ENCODE data around the gene SAPCD2.
"Not testable (repeated sequence)": the region's sequence is repeated elsewhere in the genome, so short reads cannot be mapped to it uniquely, and the experiment has no call there.

SAPCD2 gene, protein sequence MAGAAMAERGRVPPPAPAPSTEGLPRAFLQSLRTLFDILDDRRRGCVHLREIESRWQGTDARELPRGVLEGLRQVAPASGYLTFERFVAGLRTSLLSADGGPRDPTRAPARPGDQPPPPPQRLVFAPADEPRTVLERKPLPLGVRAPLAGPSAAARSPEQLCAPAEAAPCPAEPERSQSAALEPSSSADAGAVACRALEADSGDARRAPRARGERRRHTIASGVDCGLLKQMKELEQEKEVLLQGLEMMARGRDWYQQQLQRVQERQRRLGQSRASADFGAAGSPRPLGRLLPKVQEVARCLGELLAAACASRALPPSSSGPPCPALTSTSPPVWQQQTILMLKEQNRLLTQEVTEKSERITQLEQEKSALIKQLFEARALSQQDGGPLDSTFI

DNA sequence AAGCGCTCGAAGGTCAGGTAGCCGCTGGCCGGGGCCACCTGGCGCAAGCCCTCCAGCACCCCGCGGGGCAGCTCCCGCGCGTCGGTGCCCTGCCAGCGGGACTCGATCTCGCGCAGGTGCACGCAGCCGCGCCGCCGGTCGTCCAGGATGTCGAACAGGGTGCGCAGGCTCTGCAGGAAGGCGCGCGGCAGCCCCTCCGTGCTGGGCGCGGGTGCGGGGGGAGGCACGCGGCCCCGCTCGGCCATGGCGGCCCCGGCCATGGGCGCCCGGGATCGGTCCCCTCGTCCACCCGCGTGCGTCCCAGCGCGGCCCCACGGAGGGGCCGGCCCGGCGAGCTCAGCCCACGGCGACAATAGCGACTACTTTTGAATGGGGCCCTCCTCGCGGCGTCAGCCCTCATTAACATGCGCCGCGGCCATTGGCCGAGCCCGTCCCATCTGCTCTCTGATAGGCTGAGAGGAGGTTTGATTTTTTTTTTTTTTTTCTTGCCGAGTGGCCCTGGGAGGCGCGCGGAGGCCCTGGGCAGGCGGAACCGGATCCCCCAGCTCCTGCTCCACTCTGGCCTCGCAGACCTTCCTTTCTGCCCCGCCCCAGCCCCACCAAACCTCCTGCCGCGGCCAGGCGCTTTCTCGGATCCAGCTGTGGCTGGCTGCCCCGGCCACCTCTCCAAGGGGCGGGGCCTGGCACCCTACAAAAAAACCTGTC lies at the start of gene SAPCD2:
Gene SAPCD2 (minus strand): TSS at position 357 of the 705 bp plus-strand sequence. CDS start 97 bp downstream, at position 260.
- H3K4me3 ChIP-seq: peak within 1 kb of the TSS; percentile 70
- TF ChIP-seq, protein P1, sequence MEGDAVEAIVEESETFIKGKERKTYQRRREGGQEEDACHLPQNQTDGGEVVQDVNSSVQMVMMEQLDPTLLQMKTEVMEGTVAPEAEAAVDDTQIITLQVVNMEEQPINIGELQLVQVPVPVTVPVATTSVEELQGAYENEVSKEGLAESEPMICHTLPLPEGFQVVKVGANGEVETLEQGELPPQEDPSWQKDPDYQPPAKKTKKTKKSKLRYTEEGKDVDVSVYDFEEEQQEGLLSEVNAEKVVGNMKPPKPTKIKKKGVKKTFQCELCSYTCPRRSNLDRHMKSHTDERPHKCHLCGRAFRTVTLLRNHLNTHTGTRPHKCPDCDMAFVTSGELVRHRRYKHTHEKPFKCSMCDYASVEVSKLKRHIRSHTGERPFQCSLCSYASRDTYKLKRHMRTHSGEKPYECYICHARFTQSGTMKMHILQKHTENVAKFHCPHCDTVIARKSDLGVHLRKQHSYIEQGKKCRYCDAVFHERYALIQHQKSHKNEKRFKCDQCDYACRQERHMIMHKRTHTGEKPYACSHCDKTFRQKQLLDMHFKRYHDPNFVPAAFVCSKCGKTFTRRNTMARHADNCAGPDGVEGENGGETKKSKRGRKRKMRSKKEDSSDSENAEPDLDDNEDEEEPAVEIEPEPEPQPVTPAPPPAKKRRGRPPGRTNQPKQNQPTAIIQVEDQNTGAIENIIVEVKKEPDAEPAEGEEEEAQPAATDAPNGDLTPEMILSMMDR (IDR thresholded peaks at IDR 0.05): no peak
- DNase-seq (ENCODE audit: low spot score): no peak
- H3K27ac ChIP-seq: peak within 1 kb of the TSS in 1 of 2 donors; percentile 75

DNA sequence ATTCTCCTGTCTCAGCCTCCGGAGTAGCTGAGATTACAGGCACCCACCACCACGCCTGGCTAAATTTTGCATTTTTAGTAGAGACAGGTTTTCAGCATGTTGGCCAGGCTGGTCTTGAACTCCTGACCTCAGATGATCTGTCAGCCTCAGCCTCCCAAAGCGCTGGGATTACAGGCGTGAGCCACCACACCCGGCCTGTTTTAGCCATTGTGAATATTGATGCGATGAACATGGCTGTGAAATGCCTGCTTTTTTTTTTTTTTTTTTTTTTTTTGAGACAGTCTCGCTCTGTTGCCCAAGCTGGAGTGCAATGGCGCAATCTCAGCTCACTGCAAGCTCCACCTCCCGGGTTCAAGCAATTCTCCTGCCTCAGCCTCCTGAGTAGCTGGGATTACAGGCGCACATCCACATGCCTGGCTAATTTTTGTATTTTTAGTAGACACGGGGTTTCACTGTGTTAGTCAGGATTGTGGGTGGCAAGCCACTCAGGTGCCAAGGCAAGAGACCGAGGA lies 47.8 kb upstream of the SAPCD2 start:
- DNase-seq (ENCODE audit: low spot score); H3K4me3 ChIP-seq; H3K27ac ChIP-seq: not testable (repeated sequence)

DNA sequence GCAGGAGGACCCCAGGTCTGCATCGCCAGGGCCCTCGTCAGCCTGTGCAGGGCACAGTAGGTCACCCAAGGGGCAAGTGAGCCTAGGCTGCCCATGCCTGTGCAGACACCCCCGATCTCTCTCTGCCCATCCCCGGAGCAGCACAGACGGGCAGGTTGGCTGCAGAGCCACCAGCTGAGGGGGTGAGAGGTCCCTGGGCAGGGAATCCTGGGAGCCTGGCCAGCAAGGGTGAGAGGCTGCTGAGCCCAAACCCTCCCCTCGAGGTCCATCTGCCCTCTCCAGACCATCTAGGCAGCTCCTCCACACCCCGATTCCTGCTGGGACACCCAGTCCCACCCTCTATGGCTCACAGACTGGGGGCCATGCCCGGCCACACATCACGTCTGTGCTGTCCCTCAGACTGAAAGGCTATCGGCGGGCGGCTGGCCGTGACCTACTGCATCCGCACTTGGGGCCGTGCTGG lies 46.9 kb upstream of the SAPCD2 start:
- TF ChIP-seq, protein P1 (IDR thresholded peaks at IDR 0.05): no peak
- DNase-seq (ENCODE audit: low spot score): no peak
- Histone ChIP-seq H3K4me3 (no peak overlapping the region), H3K27ac (peak overlapping the region in 1 of 2 donors; percentile 74)

DNA sequence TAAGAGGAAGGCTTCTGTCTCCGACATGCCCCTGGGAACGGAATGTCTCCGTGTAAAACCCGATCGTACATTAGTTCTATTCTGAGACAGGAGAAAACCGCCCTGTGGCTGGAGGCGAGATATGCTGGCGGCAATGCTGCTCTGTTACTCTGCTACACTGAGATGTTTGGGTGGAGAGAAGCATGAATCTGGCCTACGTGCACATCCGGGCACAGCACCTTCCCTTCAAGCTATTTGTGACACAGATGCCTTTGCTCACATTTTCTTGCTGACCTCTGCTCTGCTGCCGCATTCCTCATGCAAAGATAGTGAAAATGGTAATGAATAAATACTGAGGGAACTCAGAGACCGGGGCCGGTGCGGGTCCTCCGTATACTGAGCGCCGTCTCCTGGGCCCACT lies 46.4 kb upstream of the SAPCD2 start:
- no peak for DNase-seq (ENCODE audit: low spot score)
- Histone ChIP-seq H3K4me3 (no peak overlapping the region), H3K27ac (peak overlapping the region in 1 of 2 donors; percentile 74)
- TF ChIP-seq, protein P1 (IDR thresholded peaks at IDR 0.05): no peak

DNA sequence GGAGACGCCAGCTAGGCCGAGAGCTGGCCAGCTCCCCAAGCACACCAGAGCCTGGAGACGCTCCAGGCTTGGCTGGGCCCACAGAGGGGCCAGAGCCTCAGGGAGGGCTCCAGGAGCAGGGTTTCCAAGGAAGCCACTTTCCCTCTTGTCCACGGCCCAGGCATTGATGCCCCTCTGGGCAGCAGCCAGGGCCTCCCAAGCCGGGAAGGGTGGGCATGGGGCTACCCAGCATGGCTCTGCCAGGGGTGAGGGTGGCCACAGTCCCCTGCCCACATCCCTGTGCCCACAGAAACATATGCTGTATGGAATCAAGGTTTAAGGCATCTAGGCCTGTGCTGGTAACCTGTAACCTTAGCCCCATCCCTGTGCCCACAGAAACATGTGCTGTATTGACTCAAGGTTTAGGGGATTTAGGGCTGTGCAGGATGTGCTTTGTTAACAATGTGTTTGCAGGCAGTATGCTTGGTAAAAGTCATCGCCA lies 45.7 kb upstream of the SAPCD2 start:
- peak overlapping the region in 1 of 2 donors; percentile 74 for H3K27ac ChIP-seq
- no peak overlapping the region for H3K4me3 ChIP-seq
- TF ChIP-seq, protein P1 (IDR thresholded peaks at IDR 0.05): no peak
- DNase-seq (ENCODE audit: low spot score): no peak

DNA sequence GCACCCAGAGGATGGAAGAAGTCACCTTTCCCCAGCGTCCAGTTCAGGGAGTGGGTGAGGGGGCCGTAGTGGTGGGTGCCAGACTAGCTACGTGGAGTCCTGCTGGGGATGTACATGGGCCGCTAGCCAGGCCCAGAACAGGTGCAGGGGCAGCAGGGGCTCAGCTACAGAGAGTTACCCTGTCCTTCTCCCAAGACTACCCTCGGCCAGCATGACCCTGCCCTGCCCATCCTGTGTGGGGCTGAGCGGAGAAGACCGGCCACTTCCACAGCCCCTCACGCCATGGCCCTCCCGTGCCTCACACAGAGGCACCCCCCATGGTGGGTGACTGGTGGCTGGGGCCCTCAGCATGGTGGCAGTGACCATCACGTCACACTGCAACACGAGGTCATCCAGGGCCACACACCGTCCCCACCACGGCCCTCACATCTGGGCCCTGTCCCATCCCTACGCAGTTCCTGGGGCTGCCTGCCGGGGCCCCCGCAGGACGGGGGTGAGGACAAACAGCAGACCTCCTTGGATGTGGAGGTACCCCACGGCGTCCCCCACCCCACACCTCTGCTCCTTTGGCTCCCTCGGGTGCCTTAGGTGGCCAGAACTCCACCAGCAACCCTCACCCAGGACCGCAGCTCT lies 45.2 kb upstream of the SAPCD2 start:
- Histone ChIP-seq H3K27ac (peak overlapping the region; percentile 14 to 74), H3K4me3 (peak overlapping the region; percentile 93)
- DNase-seq (ENCODE audit: low spot score): no peak
- TF ChIP-seq, protein P1 (IDR thresholded peaks at IDR 0.05): no peak
